Peyer's patch (tissue), 4 donors: ENCODE data around the gene TAGLN2.

Experiments used
- CTCF ChIP-seq, 6 experiments: fragments of 450-650 bp in 4 of 6; fragments of 200-600 bp in 2 of 6; sonication (generic) in 1 of 6; IDR thresholded peaks; one replicate each; pipeline ENCODE4 v1.5.1; 2017 to 2019; ENCODE audit warnings: antibody characterized with exemption in 6 of 6, mild to moderate bottlenecking in 3 of 6, moderate library complexity in 1 of 6
- POLR2A ChIP-seq, 2 donors: fragments of 450-650 bp; IDR thresholded peaks; one replicate each; pipeline ENCODE4 v1.5.1; 2017; ENCODE audit warnings: antibody characterized with exemption in 2 of 2, mild to moderate bottlenecking in 2 of 2, moderate library complexity in 2 of 2

GRCh38 chr1:159918352-159919200, 6.7 kb downstream of the TAGLN2 start:
- TF ChIP-seq CTCF (IDR thresholded peaks at IDR 0.05), result no peak
- no peak for TF ChIP-seq POLR2A (IDR thresholded peaks at IDR 0.05)
